Mesothelial cell of epicardium (in vitro differentiated cells): Measurements from ENCODE around the gene DENND1B. TPM values are rescaled to one million over a fixed set of nuclear protein-coding genes. Genes with fewer than 3 reads are reported as not detected.

Source experiments
- DNase-seq, 2 experiments: peaks; one replicate each; pipeline ENCODE4 v3.0.0; 2021; ENCODE audit warnings: low spot score in 2 of 2; ENCODE audit not compliant: unreplicated experiment in 2 of 2
- H3K27ac Mint-ChIP-seq: 2 replicates; pipeline ENCODE4 v1.8.0; 2021; ENCODE audit warnings: mixed read lengths
- H3K27me3 Mint-ChIP-seq: 2 replicates; pipeline ENCODE4 v1.8.0; 2021; ENCODE audit warnings: low read depth, mixed read lengths
- H3K36me3 Mint-ChIP-seq: 2 replicates; pipeline ENCODE4 v1.8.0; 2021; ENCODE audit warnings: mixed read lengths
- H3K4me1 Mint-ChIP-seq: 2 replicates; pipeline ENCODE4 v1.8.0; 2021; ENCODE audit warnings: mixed read lengths
- H3K4me3 Mint-ChIP-seq: 2 replicates; pipeline ENCODE4 v1.8.0; 2021; ENCODE audit warnings: mild to moderate bottlenecking, moderate library complexity, mixed read lengths
- H3K9me3 Mint-ChIP-seq: 2 replicates; pipeline ENCODE4 v1.8.0; 2021; ENCODE audit warnings: mixed read lengths
- total RNA-seq: library from RNA; stranded (reverse); gene quantifications from 3 replicates; pipeline ENCODE4 v1.2.1, GENCODE V29; 2021
- TF ChIP-seq, protein P1 (sequence below): fragments of 200-600 bp; sonication (generic); IDR thresholded peaks from one replicate; pipeline ENCODE4 v1.5.0; 2021; ENCODE audit warnings: antibody characterized with exemption; ENCODE audit not compliant: unreplicated experiment

The DENND1B gene
- total RNA-seq, 1 donor from 2014 or later = 27.9 TPM

- H3K4me1 Mint-ChIP-seq = peaks cover 30% of the 10 kb centered on the region
- peaks cover 8% of the 10 kb centered on the region for H3K36me3 Mint-ChIP-seq
- no peak for DNase-seq
- no peak overlapping the region for H3K27ac Mint-ChIP-seq
- no peaks in the 10 kb centered on the region for H3K27me3 Mint-ChIP-seq
- H3K4me3 Mint-ChIP-seq = no peak overlapping the region
- TF ChIP-seq, protein P1, sequence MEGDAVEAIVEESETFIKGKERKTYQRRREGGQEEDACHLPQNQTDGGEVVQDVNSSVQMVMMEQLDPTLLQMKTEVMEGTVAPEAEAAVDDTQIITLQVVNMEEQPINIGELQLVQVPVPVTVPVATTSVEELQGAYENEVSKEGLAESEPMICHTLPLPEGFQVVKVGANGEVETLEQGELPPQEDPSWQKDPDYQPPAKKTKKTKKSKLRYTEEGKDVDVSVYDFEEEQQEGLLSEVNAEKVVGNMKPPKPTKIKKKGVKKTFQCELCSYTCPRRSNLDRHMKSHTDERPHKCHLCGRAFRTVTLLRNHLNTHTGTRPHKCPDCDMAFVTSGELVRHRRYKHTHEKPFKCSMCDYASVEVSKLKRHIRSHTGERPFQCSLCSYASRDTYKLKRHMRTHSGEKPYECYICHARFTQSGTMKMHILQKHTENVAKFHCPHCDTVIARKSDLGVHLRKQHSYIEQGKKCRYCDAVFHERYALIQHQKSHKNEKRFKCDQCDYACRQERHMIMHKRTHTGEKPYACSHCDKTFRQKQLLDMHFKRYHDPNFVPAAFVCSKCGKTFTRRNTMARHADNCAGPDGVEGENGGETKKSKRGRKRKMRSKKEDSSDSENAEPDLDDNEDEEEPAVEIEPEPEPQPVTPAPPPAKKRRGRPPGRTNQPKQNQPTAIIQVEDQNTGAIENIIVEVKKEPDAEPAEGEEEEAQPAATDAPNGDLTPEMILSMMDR = no peak
- H3K9me3 Mint-ChIP-seq = peaks cover 9% of the 10 kb centered on the region
These were observed 37.4 kb downstream of the DENND1B start for GRCh38 chr1:197737916-197738315.

DNA sequence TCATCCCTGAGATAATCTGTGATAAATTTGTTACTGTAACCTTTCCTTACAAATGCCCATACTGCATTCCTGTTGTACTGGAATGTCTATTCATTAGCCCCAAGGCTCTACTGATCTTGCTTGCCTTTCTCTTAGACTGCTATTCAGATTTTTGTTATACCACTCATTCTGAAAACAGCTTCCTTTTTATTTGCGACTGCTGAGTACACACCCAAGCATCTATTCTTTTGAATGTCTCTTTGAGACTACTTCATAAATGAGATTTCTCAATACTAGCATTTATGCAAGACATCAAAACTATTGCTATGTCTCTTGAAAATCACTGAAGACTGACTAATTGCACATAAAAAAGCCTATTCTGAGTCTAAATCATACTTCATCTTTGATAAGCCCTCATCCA lies 38.6 kb downstream of the DENND1B start:
- Mint-ChIP-seq H3K9me3 (peaks cover 9% of the 10 kb centered on the region), H3K4me3 (no peak overlapping the region), H3K27me3 (no peaks in the 10 kb centered on the region), H3K4me1 (peaks cover 23% of the 10 kb centered on the region), H3K36me3 (peaks cover 14% of the 10 kb centered on the region), H3K27ac (peak overlapping the region; percentile 39)
- DNase-seq = no peak
- TF ChIP-seq, protein P1 = no peak

- Mint-ChIP-seq H3K36me3 (peaks cover 14% of the 10 kb centered on the region), H3K4me3 (no peak overlapping the region), H3K27me3 (no peaks in the 10 kb centered on the region), H3K4me1 (peaks cover 18% of the 10 kb centered on the region), H3K27ac (no peak overlapping the region), H3K9me3 (peaks cover 9% of the 10 kb centered on the region)
- no peak for DNase-seq
- TF ChIP-seq, protein P1 = no peak
These were observed 39.8 kb downstream of the DENND1B start for GRCh38 chr1:197735461-197735860.

DNA sequence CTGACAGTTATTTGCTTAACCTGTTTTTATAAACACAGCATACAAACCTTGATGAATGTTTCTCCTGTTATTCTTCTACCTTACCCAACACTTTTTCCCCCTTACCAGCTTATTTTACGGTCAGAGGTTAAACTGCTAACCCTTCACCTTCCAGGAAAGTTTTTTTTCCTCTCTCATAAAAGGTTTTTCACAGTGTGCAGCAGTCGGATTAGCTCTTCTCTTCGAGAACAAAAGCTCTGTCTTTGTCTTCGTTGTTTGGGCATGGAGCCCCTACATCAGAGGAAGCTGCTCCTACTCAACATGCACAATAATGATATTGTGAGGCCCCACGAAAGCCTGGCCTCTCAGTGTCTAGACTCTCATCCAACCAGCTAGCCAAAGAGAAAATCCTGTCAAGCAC lies 42.0 kb downstream of the DENND1B start:
- H3K4me1 Mint-ChIP-seq = peaks cover 13% of the 10 kb centered on the region
- no peak for DNase-seq
- H3K27me3 Mint-ChIP-seq = no peaks in the 10 kb centered on the region
- H3K36me3 Mint-ChIP-seq = peaks cover 16% of the 10 kb centered on the region
- no peak overlapping the region for H3K4me3 Mint-ChIP-seq
- no peak overlapping the region for H3K27ac Mint-ChIP-seq
- H3K9me3 Mint-ChIP-seq = peaks cover 15% of the 10 kb centered on the region
- TF ChIP-seq, protein P1 = no peak

- H3K9me3 Mint-ChIP-seq = peaks cover 22% of the 10 kb centered on the region
- peaks cover 16% of the 10 kb centered on the region for H3K36me3 Mint-ChIP-seq
- peaks cover 7% of the 10 kb centered on the region for H3K4me1 Mint-ChIP-seq
- DNase-seq = no peak
- no peak overlapping the region for H3K4me3 Mint-ChIP-seq
- H3K27ac Mint-ChIP-seq = no peak overlapping the region
- TF ChIP-seq, protein P1 = no peak
- H3K27me3 Mint-ChIP-seq = no peaks in the 10 kb centered on the region
These were observed 43.1 kb downstream of the DENND1B start for GRCh38 chr1:197732187-197732586.

DNA sequence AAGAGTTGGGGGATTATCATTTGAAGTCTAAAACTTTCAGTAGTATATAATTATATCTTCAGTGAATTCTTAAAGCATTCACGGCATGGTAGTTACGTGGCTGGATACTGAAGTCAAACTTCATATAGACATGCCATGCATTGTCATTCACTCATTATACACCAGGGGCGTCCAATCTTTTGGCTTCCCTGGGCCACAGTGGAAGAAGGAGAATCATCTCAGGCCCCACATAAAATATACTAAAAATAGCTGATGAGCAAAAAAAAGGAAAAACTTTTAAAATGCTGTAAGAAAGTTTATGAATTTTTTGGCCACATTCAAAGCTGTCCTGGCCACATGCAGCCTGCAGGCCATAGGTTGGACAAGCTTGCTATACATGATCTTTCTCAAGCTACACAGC lies 43.8 kb downstream of the DENND1B start:
- Mint-ChIP-seq H3K36me3 (peaks cover 19% of the 10 kb centered on the region), H3K27ac (no peak overlapping the region), H3K9me3 (peaks cover 24% of the 10 kb centered on the region), H3K4me3 (no peak overlapping the region), H3K4me1 (no peaks in the 10 kb centered on the region), H3K27me3 (no peaks in the 10 kb centered on the region)
- no peak for DNase-seq
- TF ChIP-seq, protein P1 = no peak
